Caki2 (cell line): ENCODE results near the gene RPN2. TPM values are rescaled to one million over a fixed set of nuclear protein-coding genes. Genes with fewer than 3 reads are reported as not detected.

ENCODE experiments used
- DNase-seq: peaks from one replicate; pipeline ENCODE4 v3.0.0-alpha.2; 2015; ENCODE audit warnings: low read depth
- in situ Hi-C: cut with HindIII; loops from 2 replicates; pipeline ENCODE4 v1.10.0; 2016; ENCODE audit warnings: low sequenced_read_pairs, low pct_unique_long_range_greater_than_20kb, mixed read lengths
- total RNA-seq: library from RNA; depleted of rRNA; stranded (reverse); fragments of >200 nt; shearing (Covaris generic); gene quantifications from 2 replicates; pipeline ENCODE4 v1.2.3, GENCODE V29; 2014; ENCODE audit warnings: low replicate concordance; rRNA removed

Gene RPN2
- total RNA-seq, 1 experiment from 2014 or later, result 382 TPM

GRCh38 chr20:37276494-37277252 lies 97.5 kb downstream of the RPN2 start:
- in situ Hi-C loops, result no loop called here
- peak; percentile 52 for DNase-seq

- no peak for DNase-seq
- in situ Hi-C loops, result no loop called here
These were observed 98.1 kb downstream of the RPN2 start for GRCh38 chr20:37277253-37277593.

GRCh38 chr20:37278966-37279590 lies 99.9 kb downstream of the RPN2 start:
- in situ Hi-C loops, result no loop called here
- DNase-seq, result no peak

- in situ Hi-C loops, result no loop called here
- DNase-seq, result no peak
These were observed 100.7 kb downstream of the RPN2 start for GRCh38 chr20:37279820-37280219.

- no peak for DNase-seq
- in situ Hi-C loops, result no loop called here
These were observed 101.3 kb downstream of the RPN2 start for GRCh38 chr20:37280403-37280802.

- peak; percentile 44 for DNase-seq
- in situ Hi-C loops, result no loop called here
These were observed 103.4 kb downstream of the RPN2 start for GRCh38 chr20:37282556-37282955.

GRCh38 chr20:37283530-37284195 lies 104.5 kb downstream of the RPN2 start:
- in situ Hi-C loops, result no loop called here
- DNase-seq, result no peak

- in situ Hi-C loops, result no loop called here
- DNase-seq, result no peak
These were observed 105.6 kb downstream of the RPN2 start for GRCh38 chr20:37284691-37285161.

GRCh38 chr20:37285664-37286374 lies 106.7 kb downstream of the RPN2 start:
- no peak for DNase-seq
- in situ Hi-C loops, result no loop called here

GRCh38 chr20:37288091-37288490 lies 109.0 kb downstream of the RPN2 start:
- in situ Hi-C loops, result no loop called here
- no peak for DNase-seq

GRCh38 chr20:37290158-37290810 lies 111.2 kb downstream of the RPN2 start:
- in situ Hi-C loops, result no loop called here
- no peak for DNase-seq

Other genes with a start within 250 kb of the RPN2 start
- gene SAMHD1, start 227.6 kb upstream of the RPN2 start, total RNA-seq, result 9.8 and 15.7 TPM in 2 replicates
- gene RBL1, start 83.3 kb upstream of the RPN2 start, total RNA-seq, result 9.2 and 10.7 TPM in 2 replicates
- 0.51 and 1.0 TPM in 2 replicates for gene MROH8, start 218 bp downstream of the RPN2 start, total RNA-seq
- not detected in 2 replicates for gene GHRH, start 82.5 kb downstream of the RPN2 start, total RNA-seq
- 143 and 158 TPM in 2 replicates for gene MANBAL, start 110.3 kb downstream of the RPN2 start, total RNA-seq
- gene SRC, start 166.8 kb downstream of the RPN2 start, total RNA-seq, result 124 and 153 TPM in 2 replicates